Hypothalamus (tissue), 51 donors: ENCODE measurements around the gene PILRA.
"Not testable (repeated sequence)": the region's sequence is repeated elsewhere in the genome, so short reads cannot be mapped to it uniquely, and the experiment has no call there.

ENCODE experiments used
- DNase-seq, 51 donors: peaks; one replicate each; lab custom pipeline; 2025; lab: John Stamatoyannopoulos, UW

PILRA gene

GRCh38 chr7:100357131-100357561 lies 16.1 kb upstream of the PILRA start:
- DNase-seq, result no peak

GRCh38 chr7:100358027-100358856 lies 15.0 kb upstream of the PILRA start, which contains the start of gene PILRB:
PILRB (plus strand) TSS chr7:100358117; CDS start chr7:100358303, 186 bp downstream.
- DNase-seq, result no peak

GRCh38 chr7:100358857-100359212 lies 14.5 kb upstream of the PILRA start:
- no peak for DNase-seq

GRCh38 chr7:100360135-100360854 lies 13.0 kb upstream of the PILRA start:
- DNase-seq, result no peak

- no peak for DNase-seq
Observed at GRCh38 chr7:100363098-100363497, 10.2 kb upstream of the PILRA start.

GRCh38 chr7:100363797-100364196 lies 9.5 kb upstream of the PILRA start:
- DNase-seq, result not testable (repeated sequence)

GRCh38 chr7:100364480-100364879 lies 8.8 kb upstream of the PILRA start:
- DNase-seq, result no peak

- not testable (repeated sequence) for DNase-seq
Observed at GRCh38 chr7:100365998-100366367, 7.3 kb upstream of the PILRA start.

GRCh38 chr7:100366411-100367250 lies 6.7 kb upstream of the PILRA start:
- DNase-seq, result no peak

- DNase-seq, result no peak
Observed at GRCh38 chr7:100367251-100367620, 6.1 kb upstream of the PILRA start.

GRCh38 chr7:100367676-100368613 lies 5.3 kb upstream of the PILRA start:
- DNase-seq, result no peak

GRCh38 chr7:100369105-100369504 lies 4.2 kb upstream of the PILRA start:
- DNase-seq, result peak in 31 of 51 donors; percentile 5 to 66 (median 31)

GRCh38 chr7:100370303-100370702 lies 3.0 kb upstream of the PILRA start:
- DNase-seq, result no peak

GRCh38 chr7:100370746-100371145 lies 2.5 kb upstream of the PILRA start:
- no peak for DNase-seq

- DNase-seq, result no peak
Observed at GRCh38 chr7:100371561-100372171, 1.6 kb upstream of the PILRA start.

GRCh38 chr7:100372256-100372655 lies 1.0 kb upstream of the PILRA start:
- peak in 9 of 51 donors; percentile 4 to 33 (median 13) for DNase-seq

GRCh38 chr7:100372694-100373093 lies 593 bp upstream of the PILRA start:
- DNase-seq, result no peak

GRCh38 chr7:100373870-100374598 lies 747 bp downstream of the PILRA start:
- not testable (repeated sequence) for DNase-seq

GRCh38 chr7:100374601-100375000 lies 1.3 kb downstream of the PILRA start:
- no peak for DNase-seq
